B cell (primary cell): Measurements from ENCODE around the gene ASTL. TPM values are rescaled to one million over a fixed set of nuclear protein-coding genes. Genes with fewer than 3 reads are reported as not detected.

ENCODE experiments used
- ATAC-seq: fragments of 200-7000 bp; cut with Tn5 transposase; one replicate; pipeline ENCODE4 v1.10.0; 2021; ENCODE audit warnings: low read depth, mild to moderate bottlenecking, moderate number of reproducible peaks, moderate library complexity
- CTCF ChIA-PET: fragments of 350-600 bp; sonication (Branson Sonifier 250); formaldehyde crosslinking; loops from one replicate; lab custom pipeline; 2021; ENCODE audit warnings: antibody characterized with exemption, inconsistent platforms; lab: Charles Lee
- POLR2A ChIA-PET: fragments of 350-600 bp; sonication (Branson Sonifier 250); formaldehyde crosslinking; loops from one replicate; lab custom pipeline; 2021; ENCODE audit warnings: antibody characterized with exemption; lab: Charles Lee
- DNase-seq: peaks from one replicate; pipeline ENCODE4 v3.0.0; 2013
- H2AFZ ChIP-seq: 2 replicates; pipeline ENCODE4 v1.6.1; 2012; ENCODE audit warnings: mild to moderate bottlenecking, low read depth, low read length; ENCODE audit not compliant: insufficient read depth, poor library complexity, severe bottlenecking
- H3K27ac ChIP-seq, 2 donors: 1 replicate in 1 of 2; 2 replicates in 1 of 2; pipeline ENCODE4 v1.5.1; 2012 to 2013; ENCODE audit warnings: low read length in 2 of 2, mild to moderate bottlenecking in 2 of 2, moderate library complexity in 1 of 2
- H3K27me3 ChIP-seq, 4 experiments: fragments of 200-600 bp in 1 of 4; sonication (generic) in 1 of 4; replicated peaks in 1 of 4; 1 replicate in 2 of 4; 2 replicates in 2 of 4; pipeline versions ENCODE4 v1.6.1 to v1.7.0; 2013 to 2016; ENCODE audit warnings: low read length in 3 of 4, mild to moderate bottlenecking in 2 of 4, mixed read lengths in 1 of 4, moderate library complexity in 1 of 4; ENCODE audit not compliant: insufficient read depth in 4 of 4, control insufficient read depth in 3 of 4; ENCODE audit errors: control extremely low read depth in 1 of 4
- H3K36me3 ChIP-seq, 2 experiments: replicated peaks in 1 of 2; 1 replicate in 1 of 2; 2 replicates in 1 of 2; pipeline versions ENCODE4 v1.6.1 to v1.7.1; 2013; ENCODE audit warnings: low read length in 1 of 2; ENCODE audit not compliant: insufficient read depth in 2 of 2, control insufficient read depth in 1 of 2; ENCODE audit errors: control extremely low read depth in 1 of 2, extremely low read depth in 1 of 2
- H3K4me1 ChIP-seq, 2 donors: fragments of 200-600 bp in 1 of 2; sonication (generic) in 1 of 2; 1 replicate in 1 of 2; 2 replicates in 1 of 2; pipeline versions ENCODE4 v1.5.1 to v1.6.1; 2013 to 2017; ENCODE audit warnings: low read length in 2 of 2; ENCODE audit not compliant: control insufficient read depth in 2 of 2, insufficient read depth in 2 of 2
- H3K4me2 ChIP-seq: replicated peaks from 2 replicates; pipeline ENCODE3; 2012; ENCODE audit warnings: mild to moderate bottlenecking, low read depth, low read length; ENCODE audit not compliant: poor library complexity, severe bottlenecking
- H3K4me3 ChIP-seq, 5 experiments: fragments of 200-600 bp in 1 of 5; sonication (generic) in 1 of 5; 1 replicate in 3 of 5; 2 replicates in 2 of 5; pipeline versions ENCODE4 v1.5.1 to v1.7.0; 2011 to 2016; ENCODE audit warnings: low read length in 4 of 5, mild to moderate bottlenecking in 4 of 5, low read depth in 2 of 5, control low read depth in 1 of 5, moderate library complexity in 1 of 5; ENCODE audit not compliant: insufficient read depth in 1 of 5; ENCODE audit errors: control extremely low read depth in 1 of 5, extremely low read depth in 1 of 5
- H3K79me2 ChIP-seq: fragments of 200-600 bp; sonication (generic); one replicate; pipeline ENCODE4 v1.6.0; 2016; ENCODE audit warnings: low read length; ENCODE audit not compliant: control insufficient read depth, insufficient read depth
- H3K9ac ChIP-seq: fragments of 200-600 bp; sonication (generic); 2 replicates; pipeline ENCODE4 v1.6.1; 2017; ENCODE audit warnings: mild to moderate bottlenecking, low read length, moderate library complexity
- H3K9me3 ChIP-seq, 3 donors: one replicate each; pipeline versions ENCODE4 v1.6.1 to v1.7.1; 2013; ENCODE audit warnings: low read length in 2 of 3; ENCODE audit not compliant: control insufficient read depth in 2 of 3, insufficient read depth in 1 of 3; ENCODE audit errors: control extremely low read depth in 1 of 3
- H4K20me1 ChIP-seq: 2 replicates; pipeline ENCODE4 v1.6.0; 2012; ENCODE audit warnings: mild to moderate bottlenecking, low read length; ENCODE audit not compliant: insufficient read depth, control insufficient read depth, poor library complexity, severe bottlenecking
- H3K27ac Mint-ChIP-seq: one replicate; pipeline ENCODE4 v1.8.0; 2021; ENCODE audit warnings: mixed read lengths
- H3K27me3 Mint-ChIP-seq: one replicate; pipeline ENCODE4 v1.8.0; 2021; ENCODE audit warnings: mixed read lengths
- H3K4me1 Mint-ChIP-seq: one replicate; pipeline ENCODE4 v1.8.0; 2021; ENCODE audit warnings: mixed read lengths
- H3K4me3 Mint-ChIP-seq: one replicate; pipeline ENCODE4 v1.8.0; 2021; ENCODE audit warnings: mixed read lengths
- H3K9me3 Mint-ChIP-seq: one replicate; pipeline ENCODE4 v1.8.0; 2022; ENCODE audit warnings: mixed read lengths; ENCODE audit not compliant: insufficient read depth
- CTCF ChIP-seq: fragments of 200-600 bp; IDR thresholded peaks from one replicate; pipeline ENCODE4 v1.8.0; 2022; ENCODE audit warnings: antibody characterized with exemption, mild to moderate bottlenecking
- EZH2 ChIP-seq: IDR thresholded peaks from 2 replicates; pipeline ENCODE4 v1.6.1; 2012; ENCODE audit warnings: borderline replicate concordance, low read depth, mild to moderate bottlenecking, moderate library complexity, low read length; ENCODE audit not compliant: insufficient read depth, poor library complexity, severe bottlenecking
- WGBS: methylation state at CpG from one replicate; pipeline ENCODE4 v1.1.5; 2013; ENCODE audit warnings: missing lambda C conversion rate; ENCODE audit not compliant: insufficient coverage; 5-methylcytosine and 5-hydroxymethylcytosine counted together
- intact Hi-C: fragments of 100-400 bp; cut with micrococcal nuclease; formaldehyde crosslinking; loops from one replicate; pipeline ENCODE4 v1.10.0; 2022
- polyA plus RNA-seq: library from polyadenylated mRNA; depleted of rRNA; stranded (reverse); fragments of >200 nt; gene quantifications from 2 replicates; pipeline ENCODE4 v1.2.3, GENCODE V29; 2012
- total RNA-seq, 2 donors: library from RNA; stranded (reverse); fragments of 120-200 nt in 1 of 2; gene quantifications; 1 replicate in 1 of 2; 2 replicates in 1 of 2; pipeline versions ENCODE4 v1.2.3 to v1.2.4, GENCODE V29; 2013 to 2022

Gene ASTL
- total and polyA plus RNA-seq, 2 donors (not counting 1 experiment from before 2014, with no cell fraction given) = 0.15 to 0.59 TPM

- Histone ChIP-seq H3K79me2 (no peaks in the 10 kb centered on the region), H3K27ac (no peak overlapping the region), H3K36me3 (no peaks in the 10 kb centered on the region), H3K9ac (no peak overlapping the region), H3K4me1 (no peaks in the 10 kb centered on the region), H2AFZ (no peak overlapping the region), H3K27me3 (peaks cover 0 to 3% (median 0%) of the 10 kb centered on the region in 4 experiments), H3K4me3 (no peak overlapping the region), H3K4me2 (no peak overlapping the region), H4K20me1 (no peaks in the 10 kb centered on the region), H3K9me3 (no peaks in the 10 kb centered on the region)
- Mint-ChIP-seq H3K27ac (no peak overlapping the region), H3K4me3 (no peak overlapping the region), H3K4me1 (no peaks in the 10 kb centered on the region), H3K27me3 (peaks cover 15% of the 10 kb centered on the region), H3K9me3 (no peaks in the 10 kb centered on the region)
- POLR2A ChIA-PET = no interaction called here
- whole genome bisulfite sequencing = 86% methylated on average over 4 of the region's 4 CpGs
- no peak for DNase-seq
- no peak for ATAC-seq
- intact Hi-C loops = no loop called here
- CTCF ChIA-PET = no interaction called here
- no peak for TF ChIP-seq CTCF
- no peak for TF ChIP-seq EZH2
Observed at GRCh38 chr2:96093528-96093927, 44.8 kb downstream of the ASTL start.

GRCh38 chr2:96092951-96093350, 45.4 kb downstream of the ASTL start:
- CTCF ChIA-PET = interaction anchor here (0.5 kb wide), 1 partner anchor 863 kb away, joined by 3 read pairs; no protein-coding TSS in a partner anchor

More at GRCh38 chr2:96092951-96093350, 45.4 kb downstream of the ASTL start:
- intact Hi-C loops = no loop called here
- H3K9me3 Mint-ChIP-seq = no peaks in the 10 kb centered on the region
- H3K27me3 ChIP-seq = peaks cover 0 to 3% (median 0%) of the 10 kb centered on the region in 4 experiments
- H3K79me2 ChIP-seq = no peaks in the 10 kb centered on the region
- H3K36me3 ChIP-seq = no peaks in the 10 kb centered on the region
- TF ChIP-seq EZH2 (no peak), CTCF (no peak)
- no peaks in the 10 kb centered on the region for H4K20me1 ChIP-seq
- peaks cover 17% of the 10 kb centered on the region for H3K27me3 Mint-ChIP-seq
- DNase-seq (no peak), ATAC-seq (no peak)
- WGBS = 100% methylated on average over 3 of the region's 3 CpGs
- H3K4me3 ChIP-seq = no peak overlapping the region
- H3K4me1 Mint-ChIP-seq = no peaks in the 10 kb centered on the region
- H3K9me3 ChIP-seq = no peaks in the 10 kb centered on the region
- H3K4me3 Mint-ChIP-seq = no peak overlapping the region
- POLR2A ChIA-PET = no interaction called here
- H3K9ac ChIP-seq = no peak overlapping the region
- no peak overlapping the region for H3K27ac Mint-ChIP-seq
- no peak overlapping the region for H3K4me2 ChIP-seq
- H2AFZ ChIP-seq = no peak overlapping the region
- H3K4me1 ChIP-seq = no peaks in the 10 kb centered on the region
- no peak overlapping the region for H3K27ac ChIP-seq
